Measurements from ENCODE around the gene PEF1.

PEF1 gene

GRCh38 chr1:31625561-31626222, 19.0 kb downstream of the PEF1 start:
- no peak overlapping the region for H3K27ac ChIP-seq (ENCODE audit: low read length)
- peaks cover 28% of the 10 kb centered on the region for H3K36me3 ChIP-seq (ENCODE audit: insufficient read depth, low read depth, low read length)
- no peaks in the 10 kb centered on the region for H3K9me3 ChIP-seq (ENCODE audit: insufficient read depth, low read depth, low read length)
- H3K4me1 ChIP-seq (ENCODE audit: insufficient read depth, low read length): no peaks in the 10 kb centered on the region
- no peak overlapping the region for H3K9ac ChIP-seq (ENCODE audit: low read depth, low read length)
- H3K27me3 ChIP-seq (ENCODE audit: insufficient read depth, low read length): no peaks in the 10 kb centered on the region
- no peak overlapping the region for H3K4me3 ChIP-seq (ENCODE audit: low read length)

- Histone ChIP-seq H3K27ac (ENCODE audit: low read length) (no peak overlapping the region), H3K36me3 (ENCODE audit: insufficient read depth, low read depth, low read length) (peaks cover 20% of the 10 kb centered on the region), H3K4me3 (ENCODE audit: low read length) (no peak overlapping the region), H3K4me1 (ENCODE audit: insufficient read depth, low read length) (no peaks in the 10 kb centered on the region), H3K9me3 (ENCODE audit: insufficient read depth, low read depth, low read length) (no peaks in the 10 kb centered on the region), H3K9ac (ENCODE audit: low read depth, low read length) (no peak overlapping the region), H3K27me3 (ENCODE audit: insufficient read depth, low read length) (0 out of 2 replicates have a peak, but pooled peaks cover 1% of the 10 kb centered on the region)
These were observed 19.8 kb downstream of the PEF1 start for GRCh38 chr1:31624731-31625514.

- Histone ChIP-seq H3K9me3 (ENCODE audit: insufficient read depth, low read depth, low read length) (no peaks in the 10 kb centered on the region), H3K4me1 (ENCODE audit: insufficient read depth, low read length) (no peaks in the 10 kb centered on the region), H3K9ac (ENCODE audit: low read depth, low read length) (no peak overlapping the region), H3K27me3 (ENCODE audit: insufficient read depth, low read length) (peaks cover 8% of the 10 kb centered on the region; the same call in 1 of the 2 replicates), H3K36me3 (ENCODE audit: insufficient read depth, low read depth, low read length) (peaks cover 14% of the 10 kb centered on the region), H3K4me3 (ENCODE audit: low read length) (no peak overlapping the region), H3K27ac (ENCODE audit: low read length) (no peak overlapping the region)
These were observed 20.4 kb downstream of the PEF1 start for GRCh38 chr1:31624309-31624708.

- Histone ChIP-seq H3K4me1 (ENCODE audit: insufficient read depth, low read length) (no peaks in the 10 kb centered on the region), H3K9me3 (ENCODE audit: insufficient read depth, low read depth, low read length) (no peaks in the 10 kb centered on the region), H3K36me3 (ENCODE audit: insufficient read depth, low read depth, low read length) (peaks cover 5% of the 10 kb centered on the region; the same call in 1 of the 2 replicates), H3K27ac (ENCODE audit: low read length) (no peak overlapping the region), H3K4me3 (ENCODE audit: low read length) (no peak overlapping the region), H3K9ac (ENCODE audit: low read depth, low read length) (no peak overlapping the region), H3K27me3 (ENCODE audit: insufficient read depth, low read length) (peaks cover 17% of the 10 kb centered on the region)
These were observed 21.3 kb downstream of the PEF1 start for GRCh38 chr1:31623365-31623764.

- Histone ChIP-seq H3K27me3 (ENCODE audit: insufficient read depth, low read length) (peaks cover 28% of the 10 kb centered on the region), H3K4me3 (ENCODE audit: low read length) (no peak overlapping the region), H3K9ac (ENCODE audit: low read depth, low read length) (no peak overlapping the region), H3K36me3 (ENCODE audit: insufficient read depth, low read depth, low read length) (no peaks in the 10 kb centered on the region), H3K9me3 (ENCODE audit: insufficient read depth, low read depth, low read length) (no peaks in the 10 kb centered on the region), H3K4me1 (ENCODE audit: insufficient read depth, low read length) (no peaks in the 10 kb centered on the region), H3K27ac (ENCODE audit: low read length) (no peak overlapping the region)
These were observed 22.6 kb downstream of the PEF1 start for GRCh38 chr1:31621847-31622730.

- Histone ChIP-seq H3K36me3 (ENCODE audit: insufficient read depth, low read depth, low read length) (no peaks in the 10 kb centered on the region), H3K27me3 (ENCODE audit: insufficient read depth, low read length) (peaks cover 34% of the 10 kb centered on the region), H3K4me1 (ENCODE audit: insufficient read depth, low read length) (no peaks in the 10 kb centered on the region), H3K4me3 (ENCODE audit: low read length) (no peak overlapping the region), H3K9ac (ENCODE audit: low read depth, low read length) (no peak overlapping the region), H3K27ac (ENCODE audit: low read length) (no peak overlapping the region), H3K9me3 (ENCODE audit: insufficient read depth, low read depth, low read length) (no peaks in the 10 kb centered on the region)
These were observed 23.2 kb downstream of the PEF1 start for GRCh38 chr1:31621498-31621820.

GRCh38 chr1:31620631-31621497, 23.8 kb downstream of the PEF1 start:
- Histone ChIP-seq H3K4me3 (ENCODE audit: low read length) (no peak overlapping the region), H3K27ac (ENCODE audit: low read length) (no peak overlapping the region), H3K9ac (ENCODE audit: low read depth, low read length) (no peak overlapping the region), H3K4me1 (ENCODE audit: insufficient read depth, low read length) (no peaks in the 10 kb centered on the region), H3K9me3 (ENCODE audit: insufficient read depth, low read depth, low read length) (no peaks in the 10 kb centered on the region), H3K27me3 (ENCODE audit: insufficient read depth, low read length) (peaks cover 40% of the 10 kb centered on the region), H3K36me3 (ENCODE audit: insufficient read depth, low read depth, low read length) (no peaks in the 10 kb centered on the region)

- H3K9me3 ChIP-seq (ENCODE audit: insufficient read depth, low read depth, low read length): no peaks in the 10 kb centered on the region
- no peaks in the 10 kb centered on the region for H3K4me1 ChIP-seq (ENCODE audit: insufficient read depth, low read length)
- no peak overlapping the region for H3K4me3 ChIP-seq (ENCODE audit: low read length)
- H3K27ac ChIP-seq (ENCODE audit: low read length): no peak overlapping the region
- H3K27me3 ChIP-seq (ENCODE audit: insufficient read depth, low read length): peaks cover 50% of the 10 kb centered on the region
- no peaks in the 10 kb centered on the region for H3K36me3 ChIP-seq (ENCODE audit: insufficient read depth, low read depth, low read length)
- H3K9ac ChIP-seq (ENCODE audit: low read depth, low read length): no peak overlapping the region
These were observed 25.5 kb downstream of the PEF1 start for GRCh38 chr1:31618916-31619846.

- Histone ChIP-seq H3K4me3 (ENCODE audit: low read length) (peak overlapping the region; percentile 74), H3K9ac (ENCODE audit: low read depth, low read length) (peak overlapping the region; percentile 51; the same call in 1 of the 2 replicates), H3K9me3 (ENCODE audit: insufficient read depth, low read depth, low read length) (no peaks in the 10 kb centered on the region), H3K4me1 (ENCODE audit: insufficient read depth, low read length) (no peaks in the 10 kb centered on the region), H3K27ac (ENCODE audit: low read length) (no peak overlapping the region), H3K27me3 (ENCODE audit: insufficient read depth, low read length) (peaks cover 50% of the 10 kb centered on the region), H3K36me3 (ENCODE audit: insufficient read depth, low read depth, low read length) (no peaks in the 10 kb centered on the region)
These were observed 26.5 kb downstream of the PEF1 start for GRCh38 chr1:31617916-31618746.
